ENCODE measurements around the gene PXN. TPM values are rescaled to one million over a fixed set of nuclear protein-coding genes. Genes with fewer than 3 reads are reported as not detected.

The PXN gene
- total RNA-seq, 2 donors from 2014 or later = 29.3 to 35.9 TPM

DNA sequence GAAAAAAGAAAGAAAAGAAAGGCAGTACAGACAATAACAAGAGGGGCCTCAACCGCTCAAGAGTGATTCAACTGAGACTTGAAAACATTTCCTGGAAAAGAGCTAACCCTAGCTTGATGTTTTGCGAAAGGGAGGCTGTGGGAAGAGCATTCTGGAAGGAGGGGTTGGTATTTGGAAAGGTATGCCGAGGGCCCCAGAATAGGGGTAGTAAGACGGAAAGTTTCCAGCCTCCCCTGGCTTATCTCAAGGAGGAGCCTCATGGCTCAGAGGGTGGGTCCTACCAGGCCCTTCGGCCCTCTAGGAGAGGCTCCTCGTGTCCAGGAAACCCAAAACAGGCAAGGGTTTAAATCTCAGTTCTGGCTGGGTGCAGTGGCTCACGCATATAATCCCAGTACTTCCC lies 17.8 kb upstream of the PXN start:
- intact Hi-C loops (cut with DNase I) = no loop called here
- ATAC-seq = no peak

DNA sequence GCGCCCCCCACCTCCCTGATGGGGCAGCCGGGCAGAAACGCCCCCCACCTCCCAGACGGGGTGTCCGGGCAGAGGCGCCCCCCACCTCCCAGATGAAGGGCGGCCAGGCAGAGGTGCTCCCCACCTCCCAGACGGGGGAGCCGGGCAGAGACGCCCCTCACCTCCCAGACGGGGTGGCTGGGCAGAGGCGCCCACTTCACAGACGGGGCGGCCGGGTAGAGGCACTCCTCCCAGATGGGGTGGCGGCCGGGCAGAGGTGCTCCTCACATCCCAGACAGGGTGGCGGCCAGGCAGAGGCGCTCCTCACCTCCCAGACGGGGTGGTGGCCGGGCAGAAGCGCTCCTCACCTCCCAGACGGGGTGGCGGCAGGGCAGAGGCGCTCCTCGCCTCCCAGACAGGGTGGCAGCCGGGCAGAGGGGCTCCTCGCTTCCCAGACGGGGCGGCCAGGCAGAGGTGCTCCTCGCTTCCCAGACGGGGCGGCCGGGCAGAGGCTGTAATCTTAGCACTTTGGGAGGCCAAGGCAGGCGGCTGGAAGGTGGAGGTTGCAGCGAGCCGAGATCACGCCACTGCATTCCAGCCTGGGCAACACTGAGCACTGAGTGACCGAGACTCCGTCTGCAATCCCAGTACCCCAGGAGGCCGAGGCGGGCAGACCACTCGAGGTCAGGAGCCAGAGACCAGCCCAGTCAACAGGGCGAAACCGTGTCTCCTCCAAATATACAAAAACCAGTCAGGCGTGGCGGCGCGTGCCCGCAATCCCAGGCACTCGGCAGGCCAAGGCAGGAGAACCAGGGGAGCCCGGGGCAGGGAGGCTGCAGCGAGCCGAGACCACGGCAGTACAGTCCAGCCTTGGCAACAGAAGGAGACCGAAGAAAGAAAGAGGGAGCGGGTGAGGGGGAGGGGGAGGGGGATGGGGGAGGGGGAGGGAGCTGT lies 12.9 kb upstream of the PXN start:
- intact Hi-C loops (cut with DNase I) = no loop called here
- DNase-seq (no peak), ATAC-seq (no peak)
- Histone ChIP-seq H3K27me3 (no peaks in the 10 kb centered on the region), H3K27ac (no peak overlapping the region), H3K4me3 (no peak overlapping the region), H3K4me1 (no peaks in the 10 kb centered on the region), H3K36me3 (replicated peaks in 1 of 2; ENCODE audit: insufficient read depth in 1 of 2, low read depth in 2 of 2) (no peaks in the 10 kb centered on the region), H3K9me3 (no peaks in the 10 kb centered on the region)
- 94 to 97% methylated on average over 18 to 52 of the region's 57 CpGs for WGBS, 2 donors
- TF ChIP-seq, protein P1, sequence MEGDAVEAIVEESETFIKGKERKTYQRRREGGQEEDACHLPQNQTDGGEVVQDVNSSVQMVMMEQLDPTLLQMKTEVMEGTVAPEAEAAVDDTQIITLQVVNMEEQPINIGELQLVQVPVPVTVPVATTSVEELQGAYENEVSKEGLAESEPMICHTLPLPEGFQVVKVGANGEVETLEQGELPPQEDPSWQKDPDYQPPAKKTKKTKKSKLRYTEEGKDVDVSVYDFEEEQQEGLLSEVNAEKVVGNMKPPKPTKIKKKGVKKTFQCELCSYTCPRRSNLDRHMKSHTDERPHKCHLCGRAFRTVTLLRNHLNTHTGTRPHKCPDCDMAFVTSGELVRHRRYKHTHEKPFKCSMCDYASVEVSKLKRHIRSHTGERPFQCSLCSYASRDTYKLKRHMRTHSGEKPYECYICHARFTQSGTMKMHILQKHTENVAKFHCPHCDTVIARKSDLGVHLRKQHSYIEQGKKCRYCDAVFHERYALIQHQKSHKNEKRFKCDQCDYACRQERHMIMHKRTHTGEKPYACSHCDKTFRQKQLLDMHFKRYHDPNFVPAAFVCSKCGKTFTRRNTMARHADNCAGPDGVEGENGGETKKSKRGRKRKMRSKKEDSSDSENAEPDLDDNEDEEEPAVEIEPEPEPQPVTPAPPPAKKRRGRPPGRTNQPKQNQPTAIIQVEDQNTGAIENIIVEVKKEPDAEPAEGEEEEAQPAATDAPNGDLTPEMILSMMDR (IDR thresholded peaks at IDR 0.05) = no peak
- TF ChIP-seq POLR2A (IDR thresholded peaks at IDR 0.05) = no peak

More for the DNA sequence above, 17.8 kb upstream of the PXN start:
- H3K27ac ChIP-seq = no peak overlapping the region
- WGBS, 2 donors = 82 to 86% methylated on average over 7 of the region's 7 CpGs
- no peak overlapping the region for H3K4me3 ChIP-seq
- H3K4me1 ChIP-seq = no peaks in the 10 kb centered on the region
- H3K27me3 ChIP-seq = no peaks in the 10 kb centered on the region
- H3K9me3 ChIP-seq = no peaks in the 10 kb centered on the region
- TF ChIP-seq, protein P1 (IDR thresholded peaks at IDR 0.05) = no peak
- no peak for TF ChIP-seq POLR2A (IDR thresholded peaks at IDR 0.05)
- H3K36me3 ChIP-seq (replicated peaks in 1 of 2; ENCODE audit: insufficient read depth in 1 of 2, low read depth in 2 of 2) = no peaks in the 10 kb centered on the region
- no peak for DNase-seq

DNA sequence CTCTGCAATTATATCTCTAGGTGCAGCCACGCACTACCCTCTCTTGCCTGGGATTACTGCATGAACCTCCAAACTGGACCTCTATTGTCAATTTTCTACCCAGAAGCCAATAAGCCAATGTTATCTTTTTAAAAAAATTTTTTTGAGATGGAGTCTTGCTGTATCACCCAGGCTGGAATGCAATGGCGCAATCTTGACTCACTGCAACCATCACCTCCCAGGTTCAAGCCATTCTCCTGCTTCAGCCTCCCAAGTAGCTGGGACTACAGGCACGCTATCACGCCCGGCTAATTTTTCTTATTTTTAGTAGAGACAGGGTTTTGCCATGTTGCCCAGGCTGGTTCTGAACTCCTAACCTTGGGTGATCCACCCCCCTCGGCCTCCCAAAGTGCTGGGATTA lies 11.2 kb upstream of the PXN start:
- H3K4me1 ChIP-seq = no peaks in the 10 kb centered on the region
- H3K36me3 ChIP-seq (replicated peaks in 1 of 2; ENCODE audit: insufficient read depth in 1 of 2, low read depth in 2 of 2) = no peaks in the 10 kb centered on the region
- H3K9me3 ChIP-seq = no peaks in the 10 kb centered on the region
- H3K27ac ChIP-seq = no peak overlapping the region
- no peak overlapping the region for H3K4me3 ChIP-seq
- no peak for DNase-seq
- WGBS, 2 donors = 93 to 94% methylated on average over 6 of the region's 6 CpGs
- ATAC-seq = no peak
- TF ChIP-seq POLR2A (IDR thresholded peaks at IDR 0.05) = no peak
- TF ChIP-seq, protein P1 (IDR thresholded peaks at IDR 0.05) = no peak
- no peaks in the 10 kb centered on the region for H3K27me3 ChIP-seq
- intact Hi-C loops (cut with DNase I) = no loop called here

DNA sequence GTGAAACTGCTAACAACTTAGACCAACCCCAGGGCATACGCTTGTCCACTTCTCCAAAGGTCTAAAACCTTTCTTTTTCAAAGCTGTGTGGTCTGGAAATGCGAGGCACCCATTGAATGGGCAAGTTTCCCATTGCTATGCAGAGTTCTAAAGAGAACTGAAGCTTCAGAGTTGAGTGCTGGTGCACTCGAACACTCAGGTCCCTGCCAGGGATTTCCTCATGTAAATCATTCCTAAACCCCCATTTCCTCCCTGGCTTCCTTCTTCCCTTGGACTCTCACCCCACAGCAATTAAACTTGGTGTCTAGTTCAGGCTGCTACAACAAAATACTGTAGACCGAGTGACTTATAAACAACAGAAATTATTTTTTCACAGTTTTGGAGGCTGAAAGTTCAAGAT lies 2.2 kb upstream of the PXN start:
- WGBS, 2 donors = 48 to 56% methylated on average over 4 of the region's 4 CpGs
- DNase-seq (no peak), ATAC-seq (no peak)
- TF ChIP-seq, protein P1 (IDR thresholded peaks at IDR 0.05) = no peak
- TF ChIP-seq POLR2A (IDR thresholded peaks at IDR 0.05) = no peak
- Histone ChIP-seq H3K4me1 (peaks cover 24% of the 10 kb centered on the region), H3K27me3 (no peaks in the 10 kb centered on the region), H3K36me3 (replicated peaks in 1 of 2; ENCODE audit: insufficient read depth in 1 of 2, low read depth in 2 of 2) (no peaks in the 10 kb centered on the region), H3K9me3 (no peaks in the 10 kb centered on the region), H3K27ac (peak overlapping the region in 1 of 4 donors; percentile 2), H3K4me3 (no peak overlapping the region)
- intact Hi-C loops (cut with DNase I) = loop anchor here (5.0 kb wide), 1 partner anchor 40 kb away; no protein-coding TSS in a partner anchor

Data from body of pancreas (tissue), 4 donors.